Osteoblast (primary cell): ENCODE measurements around the gene GJB5. TPM values are rescaled to one million over a fixed set of nuclear protein-coding genes. Genes with fewer than 3 reads are reported as not detected.
"Not testable (repeated sequence)": the region's sequence is repeated elsewhere in the genome, so short reads cannot be mapped to it uniquely, and the experiment has no call there.

Experiments
- DNase-seq: peaks from one replicate; pipeline ENCODE4 v3.0.0; 2011; ENCODE audit warnings: low spot score, mixed read lengths; ENCODE audit not compliant: insufficient read length; ENCODE audit errors: missing footprints
- H2AFZ ChIP-seq: 2 replicates; pipeline ENCODE4 v1.6.0; 2011; ENCODE audit warnings: mild to moderate bottlenecking, low read length
- H3K27ac ChIP-seq: 2 replicates; pipeline ENCODE4 v1.5.1; 2011; ENCODE audit warnings: mild to moderate bottlenecking, low read depth, low read length, moderate library complexity
- H3K27me3 ChIP-seq: 2 replicates; pipeline ENCODE4 v1.6.0; 2012; ENCODE audit warnings: mild to moderate bottlenecking, control low read depth, inconsistent platforms, low read length, moderate library complexity; ENCODE audit not compliant: insufficient read depth
- H3K36me3 ChIP-seq: 2 replicates; pipeline ENCODE4 v1.5.1; 2011; ENCODE audit warnings: mild to moderate bottlenecking, low read length, control low read depth, moderate library complexity; ENCODE audit not compliant: insufficient read depth
- H3K4me1 ChIP-seq: 2 replicates; pipeline ENCODE4 v1.5.1; 2011; ENCODE audit warnings: mild to moderate bottlenecking, low read length, control low read depth, moderate library complexity; ENCODE audit not compliant: insufficient read depth
- H3K4me2 ChIP-seq: 2 replicates; pipeline ENCODE4 v1.6.0; 2011; ENCODE audit warnings: mild to moderate bottlenecking, low read length; ENCODE audit not compliant: insufficient read depth
- H3K4me3 ChIP-seq: fragments of 200-600 bp; sonication (generic); 3 replicates; pipeline ENCODE4 v1.5.1; 2012; ENCODE audit warnings: mild to moderate bottlenecking, low read length, inconsistent platforms; ENCODE audit not compliant: insufficient read depth
- H3K79me2 ChIP-seq: 2 replicates; pipeline ENCODE4 v1.6.0; 2012; ENCODE audit warnings: mild to moderate bottlenecking, low read length, control low read depth, inconsistent platforms; ENCODE audit not compliant: insufficient read depth
- H3K9me3 ChIP-seq: 2 replicates; pipeline ENCODE4 v1.5.1; 2011; ENCODE audit warnings: low read depth, low read length, control low read depth
- H4K20me1 ChIP-seq: 2 replicates; pipeline ENCODE4 v1.6.0; 2012; ENCODE audit warnings: mild to moderate bottlenecking, low read length, control low read depth; ENCODE audit not compliant: insufficient read depth
- total RNA-seq: library from RNA; depleted of rRNA; stranded (reverse); fragments of >200 nt; gene quantifications from 2 replicates; pipeline ENCODE4 v1.2.3, GENCODE V29; 2012
- TF ChIP-seq, protein P1 (sequence below): IDR thresholded peaks from 2 replicates; pipeline ENCODE4 v1.5.1; 2011; ENCODE audit warnings: mild to moderate bottlenecking, low read depth, low read length, moderate library complexity; ENCODE audit errors: extremely low read depth

Gene GJB5
- total RNA-seq, 1 donor: not detected

DNA sequence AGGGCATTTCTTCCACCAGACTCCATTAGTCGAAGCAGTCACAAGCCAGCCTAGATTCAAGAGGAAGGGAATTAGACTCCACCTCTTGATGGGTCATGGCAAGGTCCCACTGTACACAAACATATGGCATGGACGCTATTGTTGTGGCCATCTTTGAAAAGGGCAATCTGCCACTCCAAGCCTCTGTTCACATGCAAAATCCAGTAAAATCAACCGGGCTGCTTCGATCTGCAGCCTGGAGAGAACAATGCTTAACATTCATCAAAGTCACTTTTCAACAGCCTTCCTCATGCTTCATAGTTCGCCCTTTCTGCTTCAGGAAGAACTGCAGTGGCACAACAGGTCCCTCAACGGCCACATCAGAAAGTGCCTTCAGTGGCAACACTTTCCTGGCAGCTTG is 28.0 kb upstream of the GJB5 start:
- no peaks in the 10 kb centered on the region for H3K36me3 ChIP-seq
- DNase-seq: no peak
- H3K79me2 ChIP-seq: no peaks in the 10 kb centered on the region

DNA sequence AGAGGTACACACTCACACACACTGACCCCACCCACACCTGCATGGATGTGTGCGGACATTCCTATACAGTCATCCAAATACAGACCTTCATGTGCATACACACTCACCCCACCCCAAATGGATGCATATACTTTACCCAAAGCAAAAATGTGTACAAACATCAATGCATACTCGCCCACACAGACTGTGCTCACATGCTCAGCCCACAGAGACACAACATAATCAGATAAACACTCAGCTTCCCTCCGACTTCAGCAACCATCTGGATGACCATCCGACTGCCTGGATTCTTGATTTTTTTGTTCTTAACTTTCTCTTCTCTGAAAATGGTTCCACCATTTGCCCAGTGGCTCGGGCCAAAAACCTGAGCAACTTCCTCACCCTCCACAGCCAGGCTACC is 24.4 kb upstream of the GJB5 start:
- H3K27me3 ChIP-seq: no peaks in the 10 kb centered on the region
- H3K79me2 ChIP-seq: no peaks in the 10 kb centered on the region
- TF ChIP-seq, protein P1, sequence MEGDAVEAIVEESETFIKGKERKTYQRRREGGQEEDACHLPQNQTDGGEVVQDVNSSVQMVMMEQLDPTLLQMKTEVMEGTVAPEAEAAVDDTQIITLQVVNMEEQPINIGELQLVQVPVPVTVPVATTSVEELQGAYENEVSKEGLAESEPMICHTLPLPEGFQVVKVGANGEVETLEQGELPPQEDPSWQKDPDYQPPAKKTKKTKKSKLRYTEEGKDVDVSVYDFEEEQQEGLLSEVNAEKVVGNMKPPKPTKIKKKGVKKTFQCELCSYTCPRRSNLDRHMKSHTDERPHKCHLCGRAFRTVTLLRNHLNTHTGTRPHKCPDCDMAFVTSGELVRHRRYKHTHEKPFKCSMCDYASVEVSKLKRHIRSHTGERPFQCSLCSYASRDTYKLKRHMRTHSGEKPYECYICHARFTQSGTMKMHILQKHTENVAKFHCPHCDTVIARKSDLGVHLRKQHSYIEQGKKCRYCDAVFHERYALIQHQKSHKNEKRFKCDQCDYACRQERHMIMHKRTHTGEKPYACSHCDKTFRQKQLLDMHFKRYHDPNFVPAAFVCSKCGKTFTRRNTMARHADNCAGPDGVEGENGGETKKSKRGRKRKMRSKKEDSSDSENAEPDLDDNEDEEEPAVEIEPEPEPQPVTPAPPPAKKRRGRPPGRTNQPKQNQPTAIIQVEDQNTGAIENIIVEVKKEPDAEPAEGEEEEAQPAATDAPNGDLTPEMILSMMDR: no peak
- H3K4me1 ChIP-seq: no peaks in the 10 kb centered on the region
- H3K36me3 ChIP-seq: no peaks in the 10 kb centered on the region
- no peak overlapping the region for H3K27ac ChIP-seq
- H4K20me1 ChIP-seq: no peaks in the 10 kb centered on the region
- no peak overlapping the region for H3K4me2 ChIP-seq
- DNase-seq: no peak
- no peak overlapping the region for H2AFZ ChIP-seq
- H3K4me3 ChIP-seq: no peak overlapping the region
- no peaks in the 10 kb centered on the region for H3K9me3 ChIP-seq

More for the DNA sequence above, 28.0 kb upstream of the GJB5 start:
- H3K4me2 ChIP-seq: no peak overlapping the region
- no peaks in the 10 kb centered on the region for H3K27me3 ChIP-seq
- no peaks in the 10 kb centered on the region for H3K9me3 ChIP-seq
- TF ChIP-seq, protein P1: no peak
- H2AFZ ChIP-seq: no peak overlapping the region
- H3K27ac ChIP-seq: no peak overlapping the region
- no peaks in the 10 kb centered on the region for H4K20me1 ChIP-seq
- H3K4me3 ChIP-seq: no peak overlapping the region
- H3K4me1 ChIP-seq: no peaks in the 10 kb centered on the region

DNA sequence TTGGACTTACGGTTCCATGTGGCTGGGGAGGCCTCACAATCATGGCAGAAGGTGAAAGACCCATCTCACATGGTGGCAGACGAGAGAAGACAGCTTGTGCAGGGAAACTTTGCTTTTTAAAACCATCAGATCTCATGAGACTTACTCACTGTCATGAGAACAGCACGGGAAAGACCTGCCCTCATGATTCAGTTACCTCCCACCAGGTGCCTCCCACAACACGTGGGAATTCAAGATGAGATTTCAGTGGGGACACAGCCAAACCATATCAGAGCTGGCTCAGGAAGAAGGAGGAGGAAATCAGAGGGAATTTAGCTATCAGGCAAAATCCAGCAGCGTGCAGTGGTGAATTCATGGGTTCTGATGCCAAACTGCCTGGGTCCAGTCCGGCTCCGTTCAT is 22.0 kb upstream of the GJB5 start:
- not testable (repeated sequence) for H3K4me3 ChIP-seq, H3K36me3 ChIP-seq, H3K27ac ChIP-seq, H3K79me2 ChIP-seq, H3K4me1 ChIP-seq, H4K20me1 ChIP-seq, H3K9me3 ChIP-seq, H3K4me2 ChIP-seq, H2AFZ ChIP-seq, H3K27me3 ChIP-seq, DNase-seq

DNA sequence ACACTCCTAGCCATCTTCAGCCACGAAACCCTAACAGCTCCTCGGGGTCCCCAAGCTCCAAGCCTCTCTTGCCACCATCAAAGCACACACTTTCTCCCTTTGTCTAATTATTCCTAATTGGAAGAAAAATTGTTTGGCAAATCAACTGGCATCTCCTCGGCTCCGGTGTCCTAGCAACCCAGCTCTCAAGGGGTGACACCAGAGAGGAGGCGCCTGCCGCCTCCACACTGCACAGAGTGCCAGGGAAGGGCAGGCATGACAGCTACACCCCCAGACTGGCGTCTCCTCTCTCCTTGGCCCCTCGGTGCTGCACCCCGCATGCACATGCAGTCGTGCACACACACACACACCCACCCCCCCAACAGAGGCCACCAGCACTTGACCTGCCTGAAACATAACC is 18.2 kb upstream of the GJB5 start:
- H3K79me2 ChIP-seq: no peaks in the 10 kb centered on the region
- no peak overlapping the region for H3K27ac ChIP-seq
- TF ChIP-seq, protein P1: no peak
- H4K20me1 ChIP-seq: no peaks in the 10 kb centered on the region
- H2AFZ ChIP-seq: no peak overlapping the region
- H3K27me3 ChIP-seq: no peaks in the 10 kb centered on the region
- no peak for DNase-seq
- H3K4me2 ChIP-seq: no peak overlapping the region
- H3K9me3 ChIP-seq: no peaks in the 10 kb centered on the region
- no peak overlapping the region for H3K4me3 ChIP-seq
- H3K4me1 ChIP-seq: no peaks in the 10 kb centered on the region
- no peaks in the 10 kb centered on the region for H3K36me3 ChIP-seq

DNA sequence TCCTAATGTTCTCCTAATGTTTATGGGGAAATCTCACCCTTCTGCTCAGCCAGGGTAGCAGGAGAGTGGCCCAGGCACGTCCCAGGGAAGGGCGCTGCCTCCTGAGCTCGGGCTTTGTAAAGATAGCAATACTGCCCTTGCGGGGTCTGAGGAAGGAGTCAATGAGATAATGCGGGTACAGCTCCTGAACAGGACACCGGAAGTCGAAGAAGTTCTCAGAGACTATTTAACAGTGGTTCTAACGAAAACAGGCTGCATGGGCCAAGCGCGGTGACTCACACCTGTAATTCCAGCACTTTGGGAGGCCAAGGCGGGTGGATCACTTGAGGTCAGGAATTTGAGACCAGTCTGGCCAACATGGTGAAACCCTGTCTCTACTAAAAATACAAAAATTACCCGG is 17.6 kb upstream of the GJB5 start:
- not testable (repeated sequence) for DNase-seq, H3K36me3 ChIP-seq, H3K4me1 ChIP-seq, H3K79me2 ChIP-seq, H4K20me1 ChIP-seq, H3K27me3 ChIP-seq, H3K9me3 ChIP-seq, H3K4me3 ChIP-seq, H3K4me2 ChIP-seq, H3K27ac ChIP-seq, H2AFZ ChIP-seq
